ENCODE results near the gene SLAMF9.

SLAMF9 gene

DNA sequence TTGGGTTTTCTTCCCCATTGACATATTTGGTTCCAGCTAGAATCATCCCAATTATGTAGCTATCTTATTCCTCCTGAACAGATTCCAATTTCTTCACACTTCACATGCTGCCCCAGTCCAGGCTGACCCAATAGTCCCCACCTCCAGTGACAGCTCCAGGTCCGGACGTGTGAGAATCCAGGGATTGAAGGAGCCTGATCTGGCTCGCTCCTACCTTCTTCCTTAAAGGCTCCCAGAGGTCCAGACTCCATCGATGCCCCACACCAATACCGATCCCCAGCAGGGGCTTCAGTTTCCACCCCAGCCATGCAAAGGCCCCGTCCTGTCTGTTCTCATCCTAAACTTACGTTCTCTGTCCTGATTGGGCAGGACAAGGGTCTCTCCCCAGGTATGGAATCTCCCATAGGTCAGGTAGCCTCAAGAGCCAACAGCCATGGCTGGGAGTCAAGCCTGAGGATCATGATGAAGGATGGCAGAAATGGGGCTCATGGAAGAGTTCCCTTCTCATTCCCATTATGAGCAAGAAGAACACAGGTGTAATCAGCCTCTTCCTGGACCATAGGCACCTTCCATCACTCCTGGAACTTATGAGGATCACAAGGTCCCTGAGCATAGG, 20.4 kb upstream of the SLAMF9 start:
- DNase-seq: no peak

DNA sequence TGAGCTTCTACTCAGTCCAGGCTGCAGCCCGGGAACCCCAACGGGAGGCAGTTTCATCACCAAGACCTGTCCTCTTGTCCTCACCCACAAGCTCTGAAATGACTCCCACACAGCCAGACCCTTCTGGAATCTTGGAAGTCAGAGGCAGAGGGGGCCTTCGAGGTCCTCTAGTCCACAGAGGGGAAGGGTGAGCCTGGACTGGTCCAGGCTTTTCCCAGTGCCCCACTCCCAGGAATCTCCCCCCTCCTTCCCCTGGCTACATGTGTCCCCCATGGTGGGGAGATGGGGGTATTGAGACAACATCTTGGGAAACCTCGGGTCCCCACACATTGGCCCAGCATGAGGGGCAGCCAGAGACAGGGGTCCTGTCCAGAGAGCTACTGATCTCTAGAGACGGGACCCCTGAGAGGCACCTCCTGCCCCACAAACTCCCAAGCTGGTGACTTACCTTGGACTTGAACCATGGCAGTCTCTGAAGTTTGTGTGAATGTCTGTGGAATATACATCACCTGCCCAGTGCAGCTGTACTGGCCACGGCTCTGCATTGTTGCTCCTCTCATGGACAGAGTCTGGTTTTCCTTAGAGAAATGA, 19.4 kb upstream of the SLAMF9 start:
- DNase-seq: no peak

DNA sequence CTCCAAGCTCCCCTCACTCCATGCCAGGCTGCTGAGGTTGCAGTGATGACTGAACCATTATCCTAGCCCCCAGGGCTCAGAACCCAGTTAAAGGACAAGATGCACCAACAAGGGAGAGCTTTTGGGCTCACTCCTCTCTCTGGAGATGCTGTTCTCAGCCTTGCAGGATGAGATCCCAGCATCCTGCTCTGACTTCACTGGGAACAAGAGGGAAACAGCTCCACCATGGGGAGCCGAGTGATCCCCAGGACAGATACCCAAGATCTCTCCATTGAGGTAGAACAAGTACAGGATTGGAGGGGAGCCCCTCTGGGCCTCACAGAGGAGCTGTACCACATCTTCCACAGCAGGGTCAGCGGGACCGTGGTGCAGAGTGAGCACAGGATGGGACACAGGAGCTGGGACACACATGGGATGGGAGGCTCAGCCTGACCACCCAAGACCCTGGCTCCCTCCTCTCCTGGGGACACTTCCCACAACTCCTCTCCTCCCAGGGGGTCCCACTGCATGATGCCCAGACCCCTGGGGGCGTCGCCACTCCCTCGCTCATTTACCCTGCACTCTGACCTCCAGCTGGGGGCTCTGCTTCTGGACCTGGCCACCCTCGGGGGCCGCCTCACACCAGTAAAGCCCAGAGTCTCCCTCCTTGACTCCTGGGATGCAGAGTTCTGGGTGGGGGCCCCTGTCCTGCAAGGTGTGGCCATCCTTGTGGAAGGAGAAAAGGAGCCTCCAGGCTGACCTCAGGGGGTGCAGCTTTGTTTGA, 18.6 kb upstream of the SLAMF9 start:
- no peak for DNase-seq

DNA sequence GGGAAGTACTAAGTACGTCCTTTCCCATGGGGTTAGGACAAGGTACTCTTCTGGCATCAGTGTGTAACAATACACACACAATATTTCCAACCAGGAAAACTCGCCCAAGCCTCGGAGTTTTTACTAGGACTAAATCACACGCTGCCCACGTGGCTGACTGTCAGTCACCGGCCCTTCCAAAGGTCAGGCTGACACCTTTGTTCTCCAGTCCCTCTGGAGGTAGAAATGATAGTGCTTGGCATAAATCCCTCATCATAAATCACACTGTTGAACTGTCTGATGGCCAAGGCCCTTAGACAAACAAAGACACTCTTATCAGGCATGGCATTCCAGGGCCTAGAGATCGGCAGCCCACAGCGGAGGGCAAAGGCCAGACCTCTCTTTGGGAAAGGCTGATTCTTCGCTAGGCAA, 16.9 kb upstream of the SLAMF9 start:
- DNase-seq: no peak

DNA sequence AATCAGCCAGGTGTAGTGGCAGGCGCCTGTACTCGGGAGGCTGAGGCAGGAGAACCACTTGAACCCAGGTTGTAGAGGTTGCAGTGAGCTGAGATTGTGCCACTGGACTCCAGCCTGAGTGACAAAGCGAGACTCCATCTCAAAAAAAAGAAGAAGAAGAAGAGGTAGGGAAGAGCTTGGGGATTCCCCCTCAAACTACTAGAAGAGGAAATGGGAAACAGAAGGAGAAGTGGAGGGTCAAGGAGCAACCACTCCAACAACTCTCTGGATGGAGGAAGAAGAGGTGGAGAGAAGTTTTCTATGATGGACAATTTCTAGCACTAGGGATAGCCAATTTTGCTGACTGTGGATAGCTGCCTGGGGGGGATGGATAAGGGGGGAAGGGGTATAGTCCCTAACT, 14.9 kb upstream of the SLAMF9 start:
- DNase-seq: no peak

DNA sequence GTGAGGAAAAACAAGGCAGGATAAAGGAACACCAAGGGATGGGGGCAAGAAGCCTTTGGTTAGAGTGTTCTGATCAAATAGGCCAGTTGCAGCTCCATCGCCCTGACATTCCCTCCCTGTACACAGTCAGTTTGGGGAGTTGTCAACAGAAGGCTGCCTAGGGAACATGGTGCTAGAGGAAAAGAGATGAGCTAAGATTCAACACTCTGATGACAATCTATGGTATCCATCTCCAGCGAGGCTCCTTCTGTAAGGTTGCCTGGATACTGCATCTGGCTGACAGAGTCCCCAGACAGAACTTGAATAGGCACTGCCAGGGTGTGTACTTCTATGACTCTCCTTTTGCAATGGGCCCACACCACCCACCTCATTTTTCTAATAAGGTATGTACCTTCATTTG, 11.2 kb upstream of the SLAMF9 start:
- DNase-seq: no peak

DNA sequence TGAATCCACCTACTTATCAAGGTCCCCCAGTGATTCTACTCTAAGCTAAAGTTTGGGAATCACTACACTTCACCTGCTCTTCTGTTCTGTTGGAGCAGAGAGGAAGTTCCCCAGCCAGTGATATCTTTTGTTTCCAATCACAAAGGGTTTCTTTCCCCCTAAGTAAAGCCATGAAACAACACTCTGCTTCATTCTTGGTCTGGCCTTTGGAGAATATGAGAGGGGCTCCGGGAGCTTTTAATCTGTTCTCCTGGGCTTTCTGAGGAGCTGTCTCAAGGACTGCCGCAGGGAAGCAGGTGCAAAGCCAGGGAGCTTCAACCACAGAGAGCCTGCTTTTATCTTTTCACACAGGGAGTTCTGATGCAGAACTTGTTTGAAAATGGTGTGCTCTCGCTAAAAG, 10.1 kb upstream of the SLAMF9 start:
- no peak for DNase-seq

DNA sequence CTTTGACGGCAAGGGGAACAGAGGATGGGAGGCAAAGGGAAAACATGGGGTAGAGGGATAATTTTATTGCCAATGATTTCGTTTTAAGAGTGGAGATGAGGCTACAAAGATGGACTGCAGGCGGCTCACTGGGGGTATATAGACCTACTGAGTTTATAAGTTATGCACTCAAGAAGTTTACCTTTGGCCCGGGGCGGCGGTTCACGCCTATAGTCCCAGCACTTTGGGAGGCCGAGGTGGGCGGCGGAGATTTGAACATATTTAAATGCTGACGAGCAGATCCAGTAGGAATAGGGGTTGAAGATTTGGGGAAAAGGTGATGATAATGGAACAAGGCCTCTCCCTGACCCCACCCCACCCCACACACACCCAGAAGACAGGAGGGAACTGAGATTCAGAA, 8.1 kb upstream of the SLAMF9 start:
- no peak for DNase-seq

DNA sequence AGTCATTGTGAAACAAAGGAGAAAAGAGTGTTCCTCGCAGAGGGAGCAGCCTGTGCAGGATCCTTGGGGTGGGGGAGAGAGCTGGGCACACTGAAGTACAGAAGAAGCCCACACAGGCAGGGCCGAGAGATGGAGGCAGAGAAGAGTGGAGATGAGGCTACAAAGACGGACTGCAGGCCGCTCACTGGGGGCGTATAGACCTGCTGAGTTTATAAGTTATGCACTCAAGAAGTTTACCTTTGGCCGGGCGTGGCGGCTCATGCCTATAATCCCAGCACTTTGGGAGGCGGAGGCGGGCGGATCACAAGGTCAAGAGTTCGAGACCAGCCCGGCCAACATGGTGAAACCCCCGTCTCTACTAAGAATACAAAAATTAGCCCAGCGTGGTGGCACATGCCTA, 7.6 kb upstream of the SLAMF9 start:
- DNase-seq: no peak

DNA sequence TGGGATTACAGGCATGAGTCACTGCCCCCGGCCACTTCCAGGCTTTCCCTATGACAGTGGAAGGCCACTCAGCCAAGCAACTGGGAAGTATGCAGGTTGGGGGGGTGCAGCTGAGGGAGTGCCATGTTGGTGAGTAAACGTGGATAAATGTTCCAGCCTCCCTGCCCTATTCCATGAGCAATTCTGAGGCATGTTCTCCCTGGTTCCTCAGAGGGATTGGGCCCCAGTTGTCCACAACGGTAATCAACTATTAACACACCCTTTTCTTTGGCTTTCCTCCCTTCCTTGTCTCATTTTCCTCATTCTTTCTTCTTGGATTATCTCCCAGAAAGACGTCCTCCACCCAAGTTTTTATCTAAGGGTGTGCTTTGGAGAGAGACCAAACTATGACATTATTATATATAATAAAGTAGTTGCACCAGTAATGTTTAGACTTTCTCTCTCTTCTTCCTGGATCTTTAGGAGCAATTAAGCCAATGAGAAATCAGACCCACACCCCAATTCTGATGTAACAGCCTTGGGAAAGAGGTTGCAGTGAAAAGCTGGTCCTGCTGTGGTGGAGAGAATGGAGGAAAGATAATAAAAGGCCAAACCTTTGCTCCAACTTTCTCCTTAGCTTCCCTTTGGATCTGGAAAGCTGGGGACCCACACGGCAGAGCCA, 6.8 kb upstream of the SLAMF9 start:
- no peak for DNase-seq

DNA sequence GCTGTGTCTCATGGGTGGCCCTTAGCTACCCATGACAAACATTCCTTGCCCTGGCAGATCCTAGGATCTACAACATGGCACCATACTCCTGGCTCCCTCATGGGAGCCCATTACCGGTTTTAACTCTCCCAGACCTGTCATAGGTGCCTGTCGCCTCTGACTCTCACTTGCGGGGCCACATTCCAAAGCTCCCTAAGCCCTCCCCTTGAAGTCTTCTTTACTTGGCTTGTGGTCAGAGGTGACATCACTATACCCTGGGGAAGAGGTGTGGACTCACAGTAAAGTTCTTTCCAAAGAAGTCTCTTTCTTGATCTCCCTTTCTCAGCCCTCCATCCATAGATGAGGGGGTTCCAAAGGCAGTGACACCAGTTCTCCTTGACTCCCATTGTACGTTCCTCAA, 5.4 kb upstream of the SLAMF9 start:
- no peak for DNase-seq

DNA sequence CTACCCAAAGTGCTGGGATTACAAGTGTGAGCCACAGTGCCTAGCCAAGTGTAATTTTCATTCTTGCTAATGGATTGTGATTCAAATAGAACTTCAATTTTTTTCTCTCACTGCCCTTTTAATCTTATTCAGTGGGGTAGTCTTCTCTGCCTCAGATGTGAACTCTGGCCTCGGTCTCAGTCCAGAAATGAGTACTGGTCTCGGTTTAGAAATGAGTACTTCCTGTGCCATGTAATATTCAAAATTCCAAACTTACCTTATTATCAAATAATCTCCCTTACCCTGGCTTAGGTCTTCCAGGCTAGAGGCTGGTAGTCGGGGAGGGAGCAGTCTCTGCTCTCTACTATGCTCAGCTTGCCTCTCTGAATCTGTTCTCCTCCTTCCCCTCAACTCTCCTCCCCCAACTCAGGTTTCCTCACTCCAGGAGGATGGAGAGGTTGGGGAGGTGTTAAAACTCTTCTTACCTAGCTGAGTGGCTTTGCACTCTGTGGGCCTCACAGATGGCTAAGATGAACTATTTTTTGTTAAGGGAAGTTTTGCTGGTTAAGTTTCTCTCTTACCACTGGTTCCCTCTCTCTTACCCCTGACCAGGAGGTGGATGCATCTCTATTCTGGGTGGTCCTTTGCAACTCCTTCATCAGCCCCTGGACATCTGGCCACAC, 4.8 kb upstream of the SLAMF9 start:
- no peak for DNase-seq

DNA sequence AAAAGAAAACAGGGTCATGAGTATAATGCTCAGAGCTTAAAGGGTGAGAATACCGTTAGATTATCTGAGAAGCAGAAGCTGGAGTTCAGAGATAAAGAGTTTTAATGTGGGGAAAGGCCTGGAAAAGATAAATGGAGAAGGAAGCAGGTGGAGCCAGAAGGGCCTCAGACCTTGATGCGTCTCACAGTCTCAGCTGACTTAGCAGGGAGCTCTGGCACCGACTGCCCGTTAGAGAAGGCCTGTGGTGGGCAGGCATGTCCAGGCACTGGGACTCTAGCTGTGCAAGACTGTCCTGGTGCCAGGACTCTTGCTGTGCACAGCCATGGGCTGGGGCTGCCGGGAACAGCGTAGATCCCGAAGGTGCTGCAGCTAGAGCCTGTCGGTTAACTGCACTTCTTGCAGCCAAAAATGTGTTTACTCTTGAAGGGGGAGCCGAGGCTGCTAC, 3.8 kb upstream of the SLAMF9 start:
- no peak for DNase-seq

DNA sequence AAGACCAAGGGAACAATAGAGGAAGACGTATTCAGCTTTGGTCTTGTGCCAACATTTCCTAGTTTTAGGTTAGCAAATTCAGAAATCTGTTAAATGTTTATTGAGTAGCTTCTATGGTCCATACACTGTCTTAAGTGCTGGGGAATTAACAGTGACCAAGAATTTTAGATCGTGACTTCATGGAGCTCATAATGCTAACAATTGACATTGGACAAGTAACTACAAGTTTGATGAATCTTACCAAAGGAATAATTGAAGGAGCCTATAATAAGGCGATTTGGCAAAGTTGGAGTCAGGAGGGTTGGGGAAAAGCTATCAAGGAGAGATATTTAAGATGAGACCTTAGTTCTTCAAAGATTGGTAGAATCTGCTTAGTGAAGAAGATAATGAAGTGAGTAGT, 1.4 kb upstream of the SLAMF9 start:
- DNase-seq: no peak

DNA sequence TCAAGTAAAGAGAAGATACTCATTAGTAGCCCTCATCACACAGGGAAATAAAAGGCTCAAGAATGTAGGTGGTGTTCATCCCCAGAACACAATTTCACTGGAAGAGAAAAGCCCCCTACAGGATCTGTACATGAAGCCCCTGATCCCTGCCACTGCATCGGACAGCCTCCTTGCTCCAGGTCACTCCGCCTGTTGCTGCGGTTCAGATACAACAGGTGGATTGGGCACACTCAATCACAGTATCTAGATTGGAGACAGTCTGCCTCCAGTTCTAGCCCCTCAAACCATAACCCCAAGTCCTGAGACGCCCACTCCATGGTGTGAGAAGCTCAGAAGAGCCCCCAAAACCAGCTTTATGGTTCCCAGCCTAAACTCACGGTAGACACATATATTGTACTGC, 1.1 kb downstream of the SLAMF9 start:
- DNase-seq: no peak

DNA sequence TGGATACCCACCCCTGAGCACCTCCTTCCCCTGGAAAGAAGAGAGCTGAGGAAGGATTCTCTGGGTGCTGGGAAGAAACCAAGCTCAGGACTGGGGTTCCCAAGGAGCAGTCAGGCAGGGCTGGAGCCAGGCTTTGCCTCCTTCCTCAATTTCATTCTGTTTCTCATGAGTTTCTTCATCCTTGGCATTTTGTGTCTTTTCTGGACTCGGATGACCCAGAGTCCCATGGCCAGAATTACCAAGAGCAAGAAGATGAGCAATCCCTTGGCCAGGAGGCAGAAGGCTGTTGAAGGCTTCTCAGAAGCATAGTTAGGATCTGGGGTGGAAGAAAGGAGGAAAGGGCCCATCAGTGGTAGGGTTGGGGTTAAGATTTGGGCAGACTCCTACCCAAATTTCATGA, 2.5 kb downstream of the SLAMF9 start:
- no peak for DNase-seq

DNA sequence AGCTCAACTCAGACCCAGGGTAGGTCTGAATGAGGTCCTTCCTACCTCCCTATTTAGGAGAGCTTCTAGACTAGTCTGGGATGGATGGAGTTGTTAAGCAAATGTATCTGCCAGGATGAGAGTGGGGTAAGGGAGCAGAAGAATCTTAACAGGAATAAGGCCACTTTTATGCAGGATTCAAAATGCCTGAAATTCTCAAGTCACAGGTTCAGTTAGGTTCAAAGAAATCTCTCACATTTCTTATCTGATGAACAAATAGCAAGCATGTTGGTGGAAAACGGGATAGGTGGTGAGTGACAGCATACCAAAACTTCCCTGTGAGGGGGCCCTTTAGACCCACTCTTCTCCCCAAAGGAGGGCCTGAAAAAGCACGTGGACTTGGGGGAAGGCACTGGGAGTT, 3.0 kb downstream of the SLAMF9 start:
- no peak for DNase-seq

DNA sequence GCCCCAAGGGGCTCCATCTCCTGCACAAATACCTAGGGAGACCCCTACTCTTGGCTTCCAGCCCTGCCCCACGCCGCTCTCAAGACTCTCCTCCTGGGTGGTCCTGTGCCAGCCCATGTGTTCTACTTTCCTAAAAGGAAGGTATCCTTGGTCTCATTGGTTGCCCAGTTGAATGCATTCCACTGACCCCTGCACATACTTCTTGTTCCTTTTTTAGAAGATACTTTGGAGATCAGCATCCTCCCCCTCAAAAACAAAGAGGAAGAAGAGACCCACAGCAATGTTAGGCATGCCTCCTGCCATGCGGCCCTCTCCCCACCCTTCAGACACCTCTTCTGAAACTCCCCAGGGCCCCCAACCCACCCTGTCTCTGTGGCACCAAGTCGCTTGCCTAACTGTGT, 4.1 kb downstream of the SLAMF9 start:
- DNase-seq: no peak

DNA sequence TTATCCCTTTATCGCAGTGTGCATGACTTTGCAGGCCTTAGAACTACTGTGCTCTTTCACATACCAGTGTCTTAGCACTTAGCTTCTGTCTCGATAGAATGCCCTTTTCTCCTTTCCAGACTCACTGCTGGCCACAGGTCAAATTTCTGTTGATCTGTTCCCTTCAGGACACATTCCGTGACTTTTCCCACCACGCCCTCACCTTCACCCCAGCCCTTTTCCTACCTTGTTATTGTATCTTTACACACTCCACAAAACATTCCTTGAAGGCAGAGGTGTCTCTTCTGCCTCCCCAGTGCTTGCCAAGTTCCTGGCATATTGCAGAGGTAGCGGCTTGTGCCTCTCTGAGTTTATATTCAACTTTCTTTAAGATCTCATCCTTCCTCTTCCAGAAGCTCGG, 4.9 kb downstream of the SLAMF9 start:
- no peak for DNase-seq

DNA sequence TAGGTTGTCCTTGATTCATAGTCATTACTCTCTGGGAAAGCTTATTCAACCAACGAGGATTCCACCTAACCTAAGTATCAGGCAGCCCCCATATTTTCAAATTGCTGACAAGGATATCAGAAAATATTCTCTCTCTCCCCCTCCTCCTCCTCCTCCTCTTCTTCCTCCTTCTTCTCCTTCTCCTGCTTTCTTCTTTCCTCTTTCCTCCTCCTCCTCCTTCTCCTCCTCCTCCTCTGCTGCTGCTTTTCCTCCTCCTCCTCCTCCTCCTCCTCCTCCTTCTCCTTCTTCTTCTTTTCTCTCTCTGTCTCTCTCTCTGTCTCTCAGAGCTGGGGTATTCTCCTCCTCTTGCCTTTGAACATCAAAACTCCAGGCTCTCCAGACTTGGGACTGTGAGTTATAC, 6.1 kb downstream of the SLAMF9 start:
- DNase-seq: no peak

DNA sequence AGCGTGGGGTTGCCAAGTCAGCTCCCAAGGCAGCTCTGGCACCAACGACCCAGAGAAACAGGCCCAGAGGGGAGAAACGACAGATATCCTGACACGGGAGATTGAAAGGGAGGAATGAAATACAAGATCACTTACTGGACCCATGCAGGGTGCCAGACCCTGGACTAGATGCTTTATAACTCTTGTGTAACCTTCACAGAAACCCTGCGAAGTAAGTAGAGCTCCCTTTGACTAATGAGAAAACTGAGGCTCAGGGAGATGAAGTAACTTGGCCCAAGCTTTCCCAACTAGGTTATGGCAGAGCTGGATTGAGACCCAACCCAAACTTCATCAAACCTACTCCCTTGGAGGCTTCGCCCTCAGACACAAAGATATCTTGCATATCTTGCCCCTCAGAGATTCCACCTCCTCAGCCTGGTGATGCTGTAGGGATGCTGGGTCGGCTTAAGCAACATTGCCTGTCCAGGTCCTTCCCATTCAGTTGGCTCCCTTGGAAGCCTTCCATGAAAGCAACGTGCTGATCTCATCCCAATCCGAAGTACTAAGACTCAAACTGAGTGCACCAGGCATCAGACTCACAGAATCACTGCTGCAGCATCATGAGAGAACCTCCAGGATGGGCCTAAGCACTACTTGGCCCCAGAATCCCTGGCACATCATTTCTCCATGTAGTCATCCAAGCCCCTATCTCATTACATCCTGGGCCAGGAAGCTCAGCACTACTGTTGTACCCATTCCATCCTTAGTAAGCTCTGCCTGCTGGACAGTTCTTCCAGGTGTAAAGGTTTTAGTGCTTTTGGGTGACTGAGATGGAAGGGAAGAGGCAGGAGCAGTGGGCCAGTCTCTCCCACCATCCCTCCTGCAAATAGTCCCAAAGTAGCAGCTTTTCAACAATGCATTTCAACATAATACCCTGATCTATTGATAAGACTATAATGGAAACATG, 7.5 kb downstream of the SLAMF9 start:
- DNase-seq: no peak

Measured in effector CD8-positive, alpha-beta T cell (primary cell).